Thoracic aorta (tissue), 2 donors: ENCODE data around the gene ADAM33. TPM values are rescaled to one million over a fixed set of nuclear protein-coding genes. Genes with fewer than 3 reads are reported as not detected.

ENCODE experiments used
- ATAC-seq: fragments of 150-250 bp; one replicate; pipeline ENCODE4 v1.8.0; 2017; ENCODE audit warnings: low read depth; ENCODE audit not compliant: insufficient number of reproducible peaks, low FRiP score
- DNase-seq: peaks from one replicate; pipeline ENCODE4 v3.0.0-alpha.2; 2020; ENCODE audit warnings: low spot score
- H3K27ac ChIP-seq, 2 donors: fragments of 200-600 bp; sonication (generic); 1 replicate in 1 of 2; 2 replicates in 1 of 2; pipeline ENCODE4 v1.5.1; 2016; ENCODE audit warnings: mild to moderate bottlenecking in 2 of 2, moderate library complexity in 2 of 2
- H3K27me3 ChIP-seq: fragments of 200-600 bp; sonication (generic); replicated peaks from 2 replicates; pipeline ENCODE4 v1.6.0; 2016; ENCODE audit warnings: mild to moderate bottlenecking; ENCODE audit not compliant: insufficient read depth
- H3K36me3 ChIP-seq: fragments of 200-600 bp; sonication (generic); one replicate; pipeline ENCODE4 v1.5.1; 2016
- H3K4me1 ChIP-seq, 2 donors: fragments of 200-600 bp; sonication (generic); 1 replicate in 1 of 2; 2 replicates in 1 of 2; pipeline versions ENCODE4 v1.5.1 to v1.6.0; 2016; ENCODE audit warnings: low read depth in 2 of 2, mild to moderate bottlenecking in 1 of 2; ENCODE audit not compliant: control insufficient read depth in 1 of 2
- H3K4me3 ChIP-seq: fragments of 200-600 bp; sonication (generic); 2 replicates; pipeline ENCODE4 v1.5.1; 2016; ENCODE audit warnings: mild to moderate bottlenecking
- H3K9me3 ChIP-seq: fragments of 200-600 bp; sonication (generic); 2 replicates; pipeline ENCODE4 v1.5.1; 2016
- total RNA-seq, 2 donors: library from RNA; depleted of rRNA; stranded (reverse); fragments of >200 nt; gene quantifications; one replicate each; pipeline versions ENCODE4 v1.1.0 to v1.2.3, GENCODE V29; 2016
- TF ChIP-seq, protein P1 (sequence below): fragments of 200-600 bp; sonication (generic); IDR thresholded peaks from one replicate; pipeline ENCODE4 v1.5.1; 2019; ENCODE audit warnings: antibody characterized with exemption

The ADAM33 gene
- total RNA-seq, 2 donors from 2014 or later, result 113 to 177 TPM

DNA sequence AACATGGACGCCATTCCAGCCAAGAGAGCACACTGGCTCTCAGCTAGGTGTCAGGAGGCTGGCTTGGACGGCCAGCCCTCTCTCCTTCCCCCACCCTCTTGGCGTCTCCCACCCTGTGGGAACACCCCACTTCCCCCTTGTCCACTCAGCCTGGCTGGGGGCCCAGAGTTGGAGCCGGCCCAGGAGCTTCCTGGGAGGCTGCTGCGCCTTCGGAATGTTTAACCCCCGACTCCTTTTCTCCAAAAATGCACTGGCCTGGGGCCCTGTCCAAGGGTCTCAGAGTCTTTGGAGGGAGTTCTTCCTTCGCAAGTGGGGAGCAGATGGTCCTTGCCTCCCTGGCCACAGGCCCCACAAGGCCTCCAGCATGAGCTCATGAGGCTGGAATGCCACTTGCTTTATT, 4.1 kb downstream of the ADAM33 start:
- no peak for ATAC-seq
- Histone ChIP-seq H3K27ac (peak overlapping the region; percentile 94 to 96), H3K9me3 (no peaks in the 10 kb centered on the region)

DNA sequence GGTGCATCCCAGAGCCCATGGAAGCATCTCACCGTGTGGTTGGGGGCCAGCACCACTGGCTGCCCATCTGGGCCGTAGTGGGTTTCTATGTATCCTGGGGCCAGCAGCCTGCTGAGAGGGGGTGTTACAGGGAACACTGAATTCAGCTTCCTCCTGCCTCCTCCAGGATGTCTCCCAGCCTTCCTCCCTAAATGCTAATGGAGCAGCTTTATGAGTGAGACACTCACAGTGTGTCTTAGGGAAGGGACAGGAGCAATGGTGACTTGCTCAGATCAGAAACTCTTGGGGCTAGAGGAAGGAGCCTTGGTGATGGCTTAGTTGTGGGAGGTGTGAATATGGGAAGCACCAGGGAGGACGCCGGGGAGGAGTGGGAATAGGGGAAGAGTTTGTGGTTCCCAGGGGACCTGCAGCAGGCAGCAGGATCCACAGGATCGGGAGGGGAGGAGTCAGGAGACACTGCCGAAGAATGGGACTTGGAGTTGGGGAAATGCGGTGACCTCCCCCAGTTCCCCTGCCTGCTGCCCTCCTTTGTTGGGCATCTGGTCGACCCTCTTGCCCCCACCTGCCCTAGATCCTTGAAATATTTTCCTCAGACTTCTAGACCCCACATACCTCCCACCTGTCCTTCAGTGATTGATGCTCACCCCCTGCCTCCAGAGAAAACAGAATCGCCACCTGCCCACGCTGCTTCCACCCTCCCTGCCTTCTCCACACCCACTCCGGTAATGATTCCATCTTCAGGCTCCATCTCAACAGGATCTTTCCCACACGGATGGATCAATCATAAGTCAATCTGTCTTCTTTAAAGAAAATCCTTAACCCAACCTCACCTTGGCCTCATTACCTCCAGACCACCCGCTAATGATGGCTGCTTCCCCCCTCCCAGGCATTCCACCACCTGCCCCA, 6.6 kb downstream of the ADAM33 start:
- Histone ChIP-seq H3K4me3 (no peak overlapping the region), H3K27ac (no peak overlapping the region), H3K9me3 (no peaks in the 10 kb centered on the region), H3K4me1 (peaks cover 12 to 37% of the 10 kb centered on the region in 2 donors), H3K27me3 (no peaks in the 10 kb centered on the region), H3K36me3 (peaks cover 38% of the 10 kb centered on the region)
- no peak for ATAC-seq
- DNase-seq, result no peak
- TF ChIP-seq, protein P1, sequence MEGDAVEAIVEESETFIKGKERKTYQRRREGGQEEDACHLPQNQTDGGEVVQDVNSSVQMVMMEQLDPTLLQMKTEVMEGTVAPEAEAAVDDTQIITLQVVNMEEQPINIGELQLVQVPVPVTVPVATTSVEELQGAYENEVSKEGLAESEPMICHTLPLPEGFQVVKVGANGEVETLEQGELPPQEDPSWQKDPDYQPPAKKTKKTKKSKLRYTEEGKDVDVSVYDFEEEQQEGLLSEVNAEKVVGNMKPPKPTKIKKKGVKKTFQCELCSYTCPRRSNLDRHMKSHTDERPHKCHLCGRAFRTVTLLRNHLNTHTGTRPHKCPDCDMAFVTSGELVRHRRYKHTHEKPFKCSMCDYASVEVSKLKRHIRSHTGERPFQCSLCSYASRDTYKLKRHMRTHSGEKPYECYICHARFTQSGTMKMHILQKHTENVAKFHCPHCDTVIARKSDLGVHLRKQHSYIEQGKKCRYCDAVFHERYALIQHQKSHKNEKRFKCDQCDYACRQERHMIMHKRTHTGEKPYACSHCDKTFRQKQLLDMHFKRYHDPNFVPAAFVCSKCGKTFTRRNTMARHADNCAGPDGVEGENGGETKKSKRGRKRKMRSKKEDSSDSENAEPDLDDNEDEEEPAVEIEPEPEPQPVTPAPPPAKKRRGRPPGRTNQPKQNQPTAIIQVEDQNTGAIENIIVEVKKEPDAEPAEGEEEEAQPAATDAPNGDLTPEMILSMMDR, result no peak

More for the DNA sequence above, 4.1 kb downstream of the ADAM33 start:
- no peak overlapping the region for H3K4me3 ChIP-seq
- no peak for DNase-seq
- H3K27me3 ChIP-seq, result no peaks in the 10 kb centered on the region
- peaks cover 20 to 47% of the 10 kb centered on the region in 2 donors for H3K4me1 ChIP-seq
- TF ChIP-seq, protein P1, result no peak
- peaks cover 27% of the 10 kb centered on the region for H3K36me3 ChIP-seq

DNA sequence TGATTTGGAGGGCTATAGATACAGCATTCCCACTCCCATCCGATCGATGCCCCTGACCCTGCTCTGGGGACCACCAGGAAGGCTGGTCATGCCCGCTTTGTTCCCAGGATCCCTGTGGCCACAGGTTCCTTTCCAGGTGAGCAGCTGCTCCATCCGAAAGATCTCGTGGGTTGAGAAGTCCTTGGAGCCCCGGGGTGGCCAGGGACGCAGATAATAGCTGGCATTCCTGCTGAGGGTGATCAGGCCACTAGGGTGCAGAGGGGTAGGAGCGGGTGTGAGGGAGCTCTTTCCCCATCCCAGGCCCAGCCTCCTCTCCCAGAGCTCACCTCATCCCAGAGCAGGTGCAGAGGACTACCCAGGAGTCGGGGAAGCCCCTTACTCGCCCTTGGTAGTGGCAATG, 7.4 kb downstream of the ADAM33 start:
- no peaks in the 10 kb centered on the region for H3K27me3 ChIP-seq
- peaks cover 38% of the 10 kb centered on the region for H3K36me3 ChIP-seq
- DNase-seq, result no peak
- no peak for ATAC-seq
- no peak overlapping the region for H3K4me3 ChIP-seq
- no peak overlapping the region for H3K27ac ChIP-seq
- no peaks in the 10 kb centered on the region for H3K9me3 ChIP-seq
- TF ChIP-seq, protein P1, result no peak
- H3K4me1 ChIP-seq, result peaks cover 8 to 29% of the 10 kb centered on the region in 2 donors

DNA sequence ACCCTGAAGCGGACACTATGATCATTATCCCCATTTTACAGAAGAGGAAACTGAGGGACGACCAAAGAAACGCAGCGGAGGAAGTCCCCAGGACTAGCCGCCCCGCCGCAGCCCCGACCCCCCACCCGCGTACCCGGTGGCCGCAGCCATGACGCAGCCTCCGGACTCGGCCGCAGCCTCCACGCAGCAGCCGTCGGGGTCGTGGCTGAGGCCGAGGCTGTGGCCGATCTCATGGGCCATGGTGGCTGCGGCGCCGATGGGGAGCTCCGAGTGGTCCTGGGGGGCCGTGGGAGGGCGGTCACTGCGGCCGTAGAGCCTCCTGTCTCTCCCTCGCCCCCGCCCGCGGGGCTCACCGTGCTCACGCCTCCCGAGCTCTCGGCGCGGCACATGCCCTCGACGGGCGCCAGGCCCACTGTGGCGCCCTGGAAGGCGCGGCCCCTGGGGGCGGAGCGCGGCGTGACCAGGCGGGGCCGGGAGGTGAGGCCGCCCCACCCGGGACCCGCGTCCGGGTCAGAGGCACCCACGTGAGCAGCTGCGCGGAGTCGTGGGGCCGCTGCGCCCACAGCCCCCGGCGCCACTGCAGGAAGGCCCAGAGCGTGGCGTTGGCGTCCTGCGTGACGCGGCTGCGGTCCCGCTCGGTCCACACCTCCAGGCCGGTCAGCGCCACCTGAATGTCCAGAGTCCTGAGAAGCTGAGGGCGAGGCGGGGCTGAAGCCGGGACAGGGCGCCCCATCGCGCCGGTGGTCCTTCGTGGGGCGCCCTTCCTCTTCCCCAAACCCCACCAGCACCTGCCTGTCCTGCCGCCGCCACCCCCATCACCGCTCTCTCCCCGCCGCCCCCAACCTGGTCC, 8.4 kb downstream of the ADAM33 start:
- Histone ChIP-seq H3K9me3 (no peaks in the 10 kb centered on the region), H3K36me3 (peaks cover 41% of the 10 kb centered on the region), H3K27me3 (no peaks in the 10 kb centered on the region), H3K27ac (no peak overlapping the region), H3K4me3 (no peak overlapping the region), H3K4me1 (peaks cover 8 to 19% of the 10 kb centered on the region in 2 donors)
- TF ChIP-seq, protein P1, result no peak
- no peak for ATAC-seq
- DNase-seq, result no peak
